Measurements from ENCODE around the gene SFMBT2. TPM values are rescaled to one million over a fixed set of nuclear protein-coding genes. Genes with fewer than 3 reads are reported as not detected.

Gene SFMBT2
- total and polyA plus RNA-seq, 2 of the 13 experiments (the other 11 are each of a cell fraction or from before 2014, with no cell fraction given) = 0.01 to 0.02 TPM

DNA sequence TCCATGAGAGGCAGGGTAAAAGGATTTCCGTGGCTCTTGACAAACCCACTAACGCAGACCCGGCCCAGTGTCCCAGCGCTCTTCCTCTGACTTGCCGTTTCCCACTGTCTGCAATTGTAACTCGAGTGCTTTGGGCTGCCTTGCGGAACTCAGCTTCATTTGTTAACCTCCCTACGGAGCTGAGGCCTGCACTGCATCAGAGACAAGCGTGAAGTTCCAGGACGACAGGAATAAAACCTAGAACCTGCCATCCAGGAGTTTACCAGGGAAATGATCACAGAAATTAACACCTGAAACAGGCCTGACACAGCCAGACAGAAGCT lies 76.2 kb downstream of the SFMBT2 start:
- no peak for FAIRE-seq

GRCh38 chr10:7333961-7334641 lies 76.7 kb downstream of the SFMBT2 start:
- H4K20me1 ChIP-seq (ENCODE audit: insufficient read depth, low read length) = no peaks in the 10 kb centered on the region
- FAIRE-seq (no peak), ATAC-seq (no peak), DNase-seq (ENCODE audit: low spot score) (no peak)
- no peak overlapping the region for H2AFZ ChIP-seq (ENCODE audit: low read length)
- 59% methylated on average over 14 of the region's 21 CpGs for WGBS (ENCODE audit: low lambda C conversion rate)
- H3K36me3 ChIP-seq (replicated peaks in 1 of 2; ENCODE audit: control insufficient read depth in 1 of 2, insufficient read depth in 2 of 2, low read length in 2 of 2) = no peaks in the 10 kb centered on the region
- intact Hi-C loops (cut with micrococcal nuclease; ENCODE audit: unreplicated experiment) (no loop called here), in situ Hi-C loops (cut with HindIII; ENCODE audit: extremely low pct_ligation_motif_present, low pct_unique_long_range_greater_than_20kb) (no loop called here)
- ChIA-PET POLR2A (no interaction called here), CTCF (ENCODE audit: low intra/inter-chr PET ratio, low total read pairs) (no interaction called here)
- no peaks in the 10 kb centered on the region for H3K9me3 ChIP-seq (ENCODE audit: low read length)
- H3K27me3 ChIP-seq (ENCODE audit: control insufficient read depth in 1 of 2, insufficient read depth in 2 of 2, low read length in 2 of 2) = peaks cover 0 to 19% of the 10 kb centered on the region in 2 experiments; a peak in 2 of 5 replicates
- no TSS peak for BruUV-seq (replicated peaks)
- H3K9ac ChIP-seq (ENCODE audit: insufficient read depth, low read depth, low read length) = no peak overlapping the region
- H3K4me3 ChIP-seq (replicated peaks in 1 of 3; ENCODE audit: insufficient read depth in 1 of 3, low read depth in 2 of 3, low read length in 3 of 3) = no peak overlapping the region
- no peaks in the 10 kb centered on the region for H3K4me1 ChIP-seq (ENCODE audit: insufficient read depth, low read length)
- no peak overlapping the region for H3K27ac ChIP-seq (ENCODE audit: extremely low read length, insufficient read depth, low read length)
- H3K79me2 ChIP-seq (ENCODE audit: insufficient read depth, low read length) = no peaks in the 10 kb centered on the region
- no peak overlapping the region for H3K4me2 ChIP-seq (ENCODE audit: low read depth, low read length)
- TF ChIP-seq, protein P1, sequence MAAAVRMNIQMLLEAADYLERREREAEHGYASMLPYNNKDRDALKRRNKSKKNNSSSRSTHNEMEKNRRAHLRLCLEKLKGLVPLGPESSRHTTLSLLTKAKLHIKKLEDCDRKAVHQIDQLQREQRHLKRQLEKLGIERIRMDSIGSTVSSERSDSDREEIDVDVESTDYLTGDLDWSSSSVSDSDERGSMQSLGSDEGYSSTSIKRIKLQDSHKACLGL (CRISPR knock-in tag; IDR thresholded peaks at IDR 0.05) = no peak
- TF ChIP-seq CHD2 (IDR thresholded peaks at IDR 0.05; ENCODE audit: low read depth, low read length) (no peak), NONO (IDR thresholded peaks at IDR 0.05) (no peak), NONO (CRISPR knock-in tag; conservative IDR thresholded peaks at IDR 0.05) (no peak), ZNF326 (CRISPR knock-in tag; IDR thresholded peaks at IDR 0.05; ENCODE audit: borderline replicate concordance) (no peak), SATB2 (CRISPR knock-in tag; IDR thresholded peaks at IDR 0.05) (no peak)
- TF ChIP-seq, protein P2, sequence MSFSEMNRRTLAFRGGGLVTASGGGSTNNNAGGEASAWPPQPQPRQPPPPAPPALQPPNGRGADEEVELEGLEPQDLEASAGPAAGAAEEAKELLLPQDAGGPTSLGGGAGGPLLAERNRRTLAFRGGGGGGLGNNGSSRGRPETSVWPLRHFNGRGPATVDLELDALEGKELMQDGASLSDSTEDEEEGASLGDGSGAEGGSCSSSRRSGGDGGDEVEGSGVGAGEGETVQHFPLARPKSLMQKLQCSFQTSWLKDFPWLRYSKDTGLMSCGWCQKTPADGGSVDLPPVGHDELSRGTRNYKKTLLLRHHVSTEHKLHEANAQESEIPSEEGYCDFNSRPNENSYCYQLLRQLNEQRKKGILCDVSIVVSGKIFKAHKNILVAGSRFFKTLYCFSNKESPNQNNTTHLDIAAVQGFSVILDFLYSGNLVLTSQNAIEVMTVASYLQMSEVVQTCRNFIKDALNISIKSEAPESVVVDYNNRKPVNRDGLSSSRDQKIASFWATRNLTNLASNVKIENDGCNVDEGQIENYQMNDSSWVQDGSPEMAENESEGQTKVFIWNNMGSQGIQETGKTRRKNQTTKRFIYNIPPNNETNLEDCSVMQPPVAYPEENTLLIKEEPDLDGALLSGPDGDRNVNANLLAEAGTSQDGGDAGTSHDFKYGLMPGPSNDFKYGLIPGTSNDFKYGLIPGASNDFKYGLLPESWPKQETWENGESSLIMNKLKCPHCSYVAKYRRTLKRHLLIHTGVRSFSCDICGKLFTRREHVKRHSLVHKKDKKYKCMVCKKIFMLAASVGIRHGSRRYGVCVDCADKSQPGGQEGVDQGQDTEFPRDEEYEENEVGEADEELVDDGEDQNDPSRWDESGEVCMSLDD (CRISPR knock-in tag; IDR thresholded peaks at IDR 0.05; ENCODE audit: borderline replicate concordance) = no peak
- TF ChIP-seq, protein P3, sequence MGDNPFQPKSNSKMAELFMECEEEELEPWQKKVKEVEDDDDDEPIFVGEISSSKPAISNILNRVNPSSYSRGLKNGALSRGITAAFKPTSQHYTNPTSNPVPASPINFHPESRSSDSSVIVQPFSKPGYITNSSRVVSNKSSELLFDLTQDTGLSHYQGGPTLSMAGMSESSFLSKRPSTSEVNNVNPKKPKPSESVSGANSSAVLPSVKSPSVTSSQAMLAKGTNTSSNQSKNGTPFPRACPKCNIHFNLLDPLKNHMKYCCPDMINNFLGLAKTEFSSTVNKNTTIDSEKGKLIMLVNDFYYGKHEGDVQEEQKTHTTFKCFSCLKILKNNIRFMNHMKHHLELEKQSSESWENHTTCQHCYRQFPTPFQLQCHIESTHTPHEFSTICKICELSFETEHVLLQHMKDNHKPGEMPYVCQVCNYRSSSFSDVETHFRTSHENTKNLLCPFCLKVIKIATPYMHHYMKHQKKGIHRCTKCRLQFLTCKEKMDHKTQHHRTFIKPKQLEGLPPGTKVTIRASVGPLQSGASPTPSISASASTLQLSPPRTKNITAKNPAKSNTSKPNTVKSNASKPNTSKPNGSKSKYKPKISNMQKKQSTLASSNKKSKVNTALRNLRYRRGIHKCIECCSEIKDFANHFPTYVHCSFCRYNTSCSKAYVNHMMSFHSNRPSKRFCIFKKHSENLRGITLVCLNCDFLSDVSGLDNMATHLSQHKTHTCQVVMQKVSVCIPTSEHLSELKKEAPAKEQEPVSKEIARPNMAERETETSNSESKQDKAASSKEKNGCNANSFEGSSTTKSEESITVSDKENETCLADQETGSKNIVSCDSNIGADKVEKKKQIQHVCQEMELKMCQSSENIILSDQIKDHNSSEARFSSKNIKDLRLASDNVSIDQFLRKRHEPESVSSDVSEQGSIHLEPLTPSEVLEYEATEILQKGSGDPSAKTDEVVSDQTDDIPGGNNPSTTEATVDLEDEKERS (CRISPR knock-in tag; IDR thresholded peaks at IDR 0.05) = no peak

More for the DNA sequence above, 76.2 kb downstream of the SFMBT2 start:
- ATAC-seq = no peak
- WGBS (ENCODE audit: low lambda C conversion rate) = 26% methylated on average over 10 of the region's 10 CpGs
- no peak for DNase-seq (ENCODE audit: low spot score)
- H3K9ac ChIP-seq (ENCODE audit: insufficient read depth, low read depth, low read length) = no peak overlapping the region
- peaks cover 0 to 16% of the 10 kb centered on the region in 2 experiments; a peak in 2 of 5 replicates for H3K27me3 ChIP-seq (ENCODE audit: control insufficient read depth in 1 of 2, insufficient read depth in 2 of 2, low read length in 2 of 2)
- no peaks in the 10 kb centered on the region for H3K9me3 ChIP-seq (ENCODE audit: low read length)
- H3K27ac ChIP-seq (ENCODE audit: extremely low read length, insufficient read depth, low read length) = no peak overlapping the region
- CTCF ChIA-PET (ENCODE audit: low intra/inter-chr PET ratio, low total read pairs) = no interaction called here
- no peak for TF ChIP-seq SAP130 (CRISPR knock-in tag; IDR thresholded peaks at IDR 0.05; ENCODE audit: low read depth)
- TF ChIP-seq ZNF180 (CRISPR knock-in tag; IDR thresholded peaks at IDR 0.05; ENCODE audit: borderline replicate concordance, low read depth) = no peak
- TF ChIP-seq ZNF446 (CRISPR knock-in tag; IDR thresholded peaks at IDR 0.05) = no peak
- TF ChIP-seq PAX8 (CRISPR knock-in tag; IDR thresholded peaks at IDR 0.05; ENCODE audit: borderline replicate concordance) = no peak
- no peak for TF ChIP-seq ZNF792 (CRISPR knock-in tag; IDR thresholded peaks at IDR 0.05)
- TF ChIP-seq ZFP1 (CRISPR knock-in tag; IDR thresholded peaks at IDR 0.05) = no peak
- no peak for TF ChIP-seq CHD2 (IDR thresholded peaks at IDR 0.05; ENCODE audit: low read depth, low read length)
- no peak for TF ChIP-seq ZBTB8A (CRISPR knock-in tag; IDR thresholded peaks at IDR 0.05; ENCODE audit: borderline replicate concordance, low read depth)
- no peak for TF ChIP-seq NRL (CRISPR knock-in tag; IDR thresholded peaks at IDR 0.05; ENCODE audit: borderline replicate concordance)
- TF ChIP-seq SP4 (CRISPR knock-in tag; IDR thresholded peaks at IDR 0.05) = no peak
- no peak for TF ChIP-seq TRIM24 (CRISPR knock-in tag; IDR thresholded peaks at IDR 0.05)
- POLR2A ChIA-PET = no interaction called here
- no peaks in the 10 kb centered on the region for H4K20me1 ChIP-seq (ENCODE audit: insufficient read depth, low read length)
- H3K36me3 ChIP-seq (replicated peaks in 1 of 2; ENCODE audit: control insufficient read depth in 1 of 2, insufficient read depth in 2 of 2, low read length in 2 of 2) = no peaks in the 10 kb centered on the region
- H2AFZ ChIP-seq (ENCODE audit: low read length) = no peak overlapping the region
- in situ Hi-C loops (cut with HindIII; ENCODE audit: extremely low pct_ligation_motif_present, low pct_unique_long_range_greater_than_20kb) (no loop called here), intact Hi-C loops (cut with micrococcal nuclease; ENCODE audit: unreplicated experiment) (no loop called here)
- H3K4me1 ChIP-seq (ENCODE audit: insufficient read depth, low read length) = no peaks in the 10 kb centered on the region
- H3K79me2 ChIP-seq (ENCODE audit: insufficient read depth, low read length) = no peaks in the 10 kb centered on the region
- no peak overlapping the region for H3K4me2 ChIP-seq (ENCODE audit: low read depth, low read length)
- H3K4me3 ChIP-seq (replicated peaks in 1 of 3; ENCODE audit: insufficient read depth in 1 of 3, low read depth in 2 of 3, low read length in 3 of 3) = no peak overlapping the region
- no TSS peak for BruUV-seq (replicated peaks)

Data from HepG2 (cell line).